Measurements from ENCODE around the gene DENND2C. TPM values are rescaled to one million over a fixed set of nuclear protein-coding genes. Genes with fewer than 3 reads are reported as not detected.
"Not testable (repeated sequence)": the region's sequence is repeated elsewhere in the genome, so short reads cannot be mapped to it uniquely, and the experiment has no call there.

DENND2C gene
- total and polyA plus RNA-seq, 9 donors: 1.5 to 3.6 (median 2.6) TPM

DNA sequence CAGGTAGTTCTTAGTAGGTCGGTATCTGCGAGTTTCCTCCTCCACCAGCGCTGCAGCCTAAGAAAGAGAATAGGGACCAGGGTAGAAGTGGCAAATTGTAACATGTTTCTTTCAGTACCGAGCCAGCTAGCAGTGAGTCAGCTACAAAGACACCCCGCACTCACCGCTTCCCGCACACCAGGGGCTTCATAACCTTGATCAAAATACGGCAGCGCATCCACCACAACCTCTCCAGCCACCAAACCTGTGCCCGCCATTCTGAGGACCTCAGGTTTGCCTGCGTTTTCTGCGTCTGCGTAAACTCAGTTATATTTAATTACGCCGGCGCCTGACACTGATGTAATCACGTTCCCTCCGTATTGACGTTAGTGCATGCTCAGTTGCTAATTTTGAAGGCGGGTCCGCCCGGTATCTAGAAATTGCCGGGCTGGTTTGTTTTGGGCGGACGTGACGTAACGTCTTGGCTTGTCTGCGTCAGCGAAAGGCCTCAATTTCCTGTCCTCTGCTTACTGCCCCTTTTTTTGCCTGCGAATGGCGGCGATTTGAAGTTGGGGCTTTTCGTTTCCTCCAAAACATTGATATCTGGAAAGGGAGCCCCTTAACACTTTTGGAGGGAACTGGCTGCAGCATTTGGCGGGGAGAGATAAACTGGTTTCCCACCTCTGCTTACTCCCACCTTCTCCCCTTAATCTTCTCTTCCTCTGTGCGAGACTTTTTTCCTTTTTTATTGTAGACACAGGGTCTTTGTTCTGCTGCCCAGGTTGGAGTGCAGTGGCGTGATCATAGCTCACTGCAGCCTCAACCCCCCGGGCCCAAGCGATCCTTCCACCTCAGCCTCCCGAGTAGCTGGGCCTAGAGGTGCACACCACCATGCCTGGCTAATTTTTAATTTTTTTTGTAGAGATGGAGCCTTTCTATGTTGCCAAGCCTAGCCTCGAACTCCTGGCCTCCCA lies 88.2 kb downstream of the DENND2C start, which contains the start of gene BCAS2:
Gene BCAS2 (minus strand): TSS at position 281 of the 953 bp plus-strand sequence. CDS start 24 bp downstream, at position 257.
- H3K4me3 ChIP-seq: peak within 1 kb of the TSS; percentile 77
- intact Hi-C loops (cut with DNase I): no loop called here
- no peaks in the 10 kb centered on the region for H3K27me3 ChIP-seq
- peak within 1 kb of the TSS; percentile 68 to 90 for H3K27ac ChIP-seq
- peak; percentile 96 to 98 (median 97) for DNase-seq
- H3K9me3 ChIP-seq: no peaks in the 10 kb centered on the region
- peaks cover 5% of the 10 kb centered on the region for H3K4me1 ChIP-seq (ENCODE audit: insufficient read depth)
- 5 to 7% (median 6%) methylated on average over 40 of the region's 40 CpGs for WGBS, 3 donors
- TF ChIP-seq POLR2A (IDR thresholded peaks at IDR 0.05) (peak; percentile 93), EP300 (IDR thresholded peaks at IDR 0.05) (peak; percentile 52)
- TF ChIP-seq, protein P1, sequence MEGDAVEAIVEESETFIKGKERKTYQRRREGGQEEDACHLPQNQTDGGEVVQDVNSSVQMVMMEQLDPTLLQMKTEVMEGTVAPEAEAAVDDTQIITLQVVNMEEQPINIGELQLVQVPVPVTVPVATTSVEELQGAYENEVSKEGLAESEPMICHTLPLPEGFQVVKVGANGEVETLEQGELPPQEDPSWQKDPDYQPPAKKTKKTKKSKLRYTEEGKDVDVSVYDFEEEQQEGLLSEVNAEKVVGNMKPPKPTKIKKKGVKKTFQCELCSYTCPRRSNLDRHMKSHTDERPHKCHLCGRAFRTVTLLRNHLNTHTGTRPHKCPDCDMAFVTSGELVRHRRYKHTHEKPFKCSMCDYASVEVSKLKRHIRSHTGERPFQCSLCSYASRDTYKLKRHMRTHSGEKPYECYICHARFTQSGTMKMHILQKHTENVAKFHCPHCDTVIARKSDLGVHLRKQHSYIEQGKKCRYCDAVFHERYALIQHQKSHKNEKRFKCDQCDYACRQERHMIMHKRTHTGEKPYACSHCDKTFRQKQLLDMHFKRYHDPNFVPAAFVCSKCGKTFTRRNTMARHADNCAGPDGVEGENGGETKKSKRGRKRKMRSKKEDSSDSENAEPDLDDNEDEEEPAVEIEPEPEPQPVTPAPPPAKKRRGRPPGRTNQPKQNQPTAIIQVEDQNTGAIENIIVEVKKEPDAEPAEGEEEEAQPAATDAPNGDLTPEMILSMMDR (IDR thresholded peaks at IDR 0.05): no peak
- no peaks in the 10 kb centered on the region for H3K36me3 ChIP-seq

- intact Hi-C loops (cut with DNase I): no loop called here
- no peaks in the 10 kb centered on the region for H3K36me3 ChIP-seq
- TF ChIP-seq POLR2A (IDR thresholded peaks at IDR 0.05) (no peak), EP300 (IDR thresholded peaks at IDR 0.05) (no peak)
- TF ChIP-seq, protein P1 (IDR thresholded peaks at IDR 0.05): no peak
- no peak overlapping the region for H3K27ac ChIP-seq
- no peaks in the 10 kb centered on the region for H3K4me1 ChIP-seq (ENCODE audit: insufficient read depth)
- DNase-seq: no peak
- no peak overlapping the region for H3K4me3 ChIP-seq
- 94 to 96% (median 95%) methylated on average over 2 of the region's 2 CpGs for WGBS, 3 donors
- H3K27me3 ChIP-seq: no peaks in the 10 kb centered on the region
- H3K9me3 ChIP-seq: no peaks in the 10 kb centered on the region
Observed at GRCh38 chr1:114574365-114574764, 95.5 kb downstream of the DENND2C start.

DNA sequence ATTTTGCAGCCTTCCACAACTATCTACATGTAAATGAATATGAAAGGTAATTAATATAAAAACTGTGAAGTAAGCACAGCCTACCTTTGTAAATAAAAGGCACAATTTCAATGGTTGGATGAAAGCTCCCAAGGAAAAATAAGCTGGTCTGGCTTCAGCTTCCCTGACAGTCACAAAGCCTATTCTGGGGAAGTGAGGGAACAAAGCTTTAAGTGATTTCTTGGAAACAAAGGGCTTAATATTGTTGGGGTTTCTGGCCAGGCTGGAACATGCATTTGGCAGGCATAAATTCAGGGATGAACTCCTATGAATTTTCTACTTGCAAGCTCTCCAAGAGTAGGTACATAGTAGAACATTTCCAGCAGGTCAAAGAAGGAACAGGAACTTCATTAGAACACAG lies 105.7 kb downstream of the DENND2C start:
- Histone ChIP-seq H3K4me3 (no peak overlapping the region), H3K27ac (no peak overlapping the region), H3K9me3 (peaks cover 0 to 3% of the 10 kb centered on the region in 2 donors), H3K36me3 (no peaks in the 10 kb centered on the region), H3K4me1 (ENCODE audit: insufficient read depth) (no peaks in the 10 kb centered on the region), H3K27me3 (no peaks in the 10 kb centered on the region)
- DNase-seq: no peak
- intact Hi-C loops (cut with DNase I): no loop called here
- TF ChIP-seq POLR2A (IDR thresholded peaks at IDR 0.05): no peak
- TF ChIP-seq EP300 (IDR thresholded peaks at IDR 0.05): no peak
- TF ChIP-seq, protein P1 (IDR thresholded peaks at IDR 0.05): no peak

GRCh38 chr1:114562978-114563510 lies 106.8 kb downstream of the DENND2C start:
- DNase-seq, H3K27me3 ChIP-seq: not testable (repeated sequence)
- WGBS, 3 donors: 87 to 91% (median 88%) methylated on average over 3 of the region's 3 CpGs

GRCh38 chr1:114561333-114561732 lies 108.5 kb downstream of the DENND2C start:
- H3K36me3 ChIP-seq: no peaks in the 10 kb centered on the region
- no peaks in the 10 kb centered on the region for H3K9me3 ChIP-seq
- no peak for DNase-seq
- H3K4me1 ChIP-seq (ENCODE audit: insufficient read depth): no peaks in the 10 kb centered on the region
- intact Hi-C loops (cut with DNase I): no loop called here
- H3K27ac ChIP-seq: no peak overlapping the region
- H3K27me3 ChIP-seq: no peaks in the 10 kb centered on the region
- WGBS, 3 donors: 90 to 93% (median 92%) methylated on average over 1 of the region's 1 CpG
- no peak for TF ChIP-seq POLR2A (IDR thresholded peaks at IDR 0.05)
- TF ChIP-seq, protein P1 (IDR thresholded peaks at IDR 0.05): no peak
- TF ChIP-seq EP300 (IDR thresholded peaks at IDR 0.05): no peak
- H3K4me3 ChIP-seq: no peak overlapping the region

More at GRCh38 chr1:114562978-114563510, 106.8 kb downstream of the DENND2C start:
- H3K4me1 ChIP-seq (ENCODE audit: insufficient read depth); H3K4me3 ChIP-seq; H3K9me3 ChIP-seq; H3K36me3 ChIP-seq; intact Hi-C loops (cut with DNase I); H3K27ac ChIP-seq: not testable (repeated sequence)

Data from ovary (tissue), 9 donors.